Gastrocnemius medialis (tissue), 4 donors: ENCODE data around the gene KANSL3.

Experiments
- CTCF ChIP-seq, 5 experiments: fragments of 450-650 bp in 3 of 5; fragments of 200-600 bp in 2 of 5; sonication (generic) in 2 of 5; IDR thresholded peaks in 4 of 5; conservative IDR thresholded peaks in 1 of 5; 1 replicate in 4 of 5; 2 replicates in 1 of 5; pipeline ENCODE4 v1.5.1; 2016 to 2019; ENCODE audit warnings: antibody characterized with exemption in 5 of 5, mild to moderate bottlenecking in 3 of 5, moderate library complexity in 3 of 5
- POLR2A ChIP-seq, 2 donors: fragments of 450-650 bp; IDR thresholded peaks; one replicate each; pipeline ENCODE4 v1.6.1; 2017; ENCODE audit warnings: antibody characterized with exemption in 2 of 2, mild to moderate bottlenecking in 2 of 2, moderate library complexity in 2 of 2

GRCh38 chr2:96564026-96564425, 74.1 kb downstream of the KANSL3 start:
- TF ChIP-seq CTCF (IDR thresholded peaks at IDR 0.05 in 4 of 5, conservative IDR thresholded peaks at IDR 0.05 in 1 of 5) (no peak), POLR2A (IDR thresholded peaks at IDR 0.05) (no peak)
